Kidney (tissue), 14 donors: ENCODE measurements around the gene PGA5. TPM values are rescaled to one million over a fixed set of nuclear protein-coding genes. Genes with fewer than 3 reads are reported as not detected.

Experiments
- DNase-seq, 5 donors: peaks; one replicate each; pipeline ENCODE4 v3.0.0-alpha.2; 2013 to 2020
- FAIRE-seq: peaks from 2 replicates; lab custom pipeline; 2012; peaks lifted over from hg19 to GRCh38; lab: Jason Lieb, UNC
- H3K27ac ChIP-seq, 2 donors: one replicate each; pipeline ENCODE4 v1.7.0; 2013; ENCODE audit warnings: low read depth in 2 of 2, low read length in 2 of 2, inconsistent platforms in 1 of 2
- H3K27me3 ChIP-seq: one replicate; pipeline ENCODE4 v1.7.1; 2013; ENCODE audit warnings: low read length, inconsistent platforms; ENCODE audit not compliant: control insufficient read depth, insufficient read depth
- H3K36me3 ChIP-seq, 3 donors: one replicate each; pipeline versions ENCODE4 v1.7.0 to v1.7.1; 2013; ENCODE audit warnings: low read length in 3 of 3, control low read depth in 1 of 3, inconsistent platforms in 1 of 3; ENCODE audit not compliant: insufficient read depth in 3 of 3, control insufficient read depth in 2 of 3
- H3K4me1 ChIP-seq, 3 donors: one replicate each; pipeline versions ENCODE4 v1.7.0 to v1.7.1; 2013; ENCODE audit warnings: low read length in 3 of 3, inconsistent platforms in 1 of 3, low read depth in 1 of 3; ENCODE audit not compliant: control insufficient read depth in 2 of 3, insufficient read depth in 2 of 3
- H3K4me3 ChIP-seq, 3 donors: one replicate each; pipeline versions ENCODE4 v1.7.0 to v1.8.1; 2013; ENCODE audit warnings: low read length in 3 of 3, control low read depth in 1 of 3, inconsistent platforms in 1 of 3
- H3K9ac ChIP-seq, 3 donors: one replicate each; pipeline versions ENCODE4 v1.7.0 to v1.7.1; 2013; ENCODE audit warnings: low read length in 3 of 3, control low read depth in 1 of 3, inconsistent platforms in 1 of 3
- H3K9me3 ChIP-seq, 3 donors: one replicate each; pipeline versions ENCODE4 v1.7.0 to v1.7.1; 2013; ENCODE audit warnings: low read length in 3 of 3, control low read depth in 1 of 3, inconsistent platforms in 1 of 3; ENCODE audit not compliant: control insufficient read depth in 2 of 3, insufficient read depth in 1 of 3
- CTCF ChIP-seq: IDR thresholded peaks from 3 replicates; pipeline ENCODE4 v1.5.1; 2012; ENCODE audit warnings: mild to moderate bottlenecking, moderate library complexity, borderline replicate concordance; ENCODE audit not compliant: insufficient read depth; ENCODE audit errors: extremely low read depth
- intact Hi-C: fragments of 100-400 bp; cut with DNase I; formaldehyde crosslinking; loops from one replicate; pipeline ENCODE4 v1.11.1; 2022
- polyA plus RNA-seq: library from polyadenylated mRNA; stranded (reverse); fragments of 350-450 nt; fragmentation: Illumina TruSeq; extraction: RNeasy Lipid Tissue Mini Kit (QIAGEN cat#74804); gene quantifications from one replicate; pipeline ENCODE4 v1.2.3, GENCODE V29; 2014; ENCODE audit warnings: low read depth, low replicate concordance; ENCODE audit not compliant: insufficient read depth
- total RNA-seq: library from RNA; stranded (reverse); fragmentation: NEBNext Ultra II Directional; extraction: Animal tissue kit (Norgen Biotek cat#: 25700); gene quantifications from one replicate; pipeline ENCODE4 v1.2.1, GENCODE V29; 2021
- donor health status: control.
- donor health status: control.
- donor health status: control.
- donor health status: control.
- donor health status: control.
- donor health status: DM: yes; HTN: yes; CAD: no.
- donor health status: Normal renal cell carcinoma (clear cell type).

PGA5 gene
- total and polyA plus RNA-seq, 2 donors from 2014 or later = 0.35 TPM; not detected in 1

DNA sequence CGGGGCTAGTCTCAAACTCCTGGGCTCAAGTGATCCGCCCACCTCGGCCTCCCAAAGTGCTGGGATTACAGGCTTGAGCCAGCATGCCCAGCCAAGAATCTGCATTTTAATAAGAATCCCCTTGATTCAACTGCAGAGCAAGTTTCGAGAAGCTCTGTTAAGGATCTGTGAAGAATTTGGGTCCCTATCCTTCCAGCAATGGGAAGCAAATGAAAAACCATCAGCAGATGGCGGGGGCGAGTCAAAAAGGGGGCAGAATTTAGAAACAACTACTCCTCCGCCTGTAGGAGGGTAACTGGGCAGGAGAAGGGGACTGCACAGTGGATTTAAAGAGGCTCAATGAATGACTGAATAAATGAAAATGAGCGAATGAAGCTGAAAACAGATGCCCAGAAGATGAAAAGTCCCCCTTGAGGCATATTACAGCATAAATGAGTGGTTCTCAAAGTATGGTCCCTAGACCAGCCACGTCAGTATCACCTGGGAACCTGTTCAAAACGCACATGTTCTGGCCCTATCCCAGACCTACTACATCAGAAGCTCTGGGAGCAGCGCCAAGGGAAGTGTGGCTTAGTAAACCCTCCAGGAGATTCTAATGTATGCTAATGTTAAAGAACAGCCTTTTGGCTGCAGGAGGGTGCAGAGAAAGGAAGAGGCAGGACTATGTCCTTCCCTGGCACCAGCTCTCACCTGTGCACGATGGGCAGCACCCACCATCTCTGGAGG is 39.1 kb downstream of the PGA5 start:
- Histone ChIP-seq H3K9me3 (no peaks in the 10 kb centered on the region), H3K36me3 (no peaks in the 10 kb centered on the region), H3K4me1 (no peaks in the 10 kb centered on the region), H3K9ac (no peak overlapping the region), H3K27ac (no peak overlapping the region), H3K4me3 (no peak overlapping the region), H3K27me3 (no peaks in the 10 kb centered on the region)
- no peak for FAIRE-seq
- intact Hi-C loops = no loop called here
- no peak for TF ChIP-seq CTCF
- DNase-seq = peak in 1 of 5 donors; percentile 6

- Histone ChIP-seq H3K4me1 (no peaks in the 10 kb centered on the region), H3K36me3 (no peaks in the 10 kb centered on the region), H3K27me3 (no peaks in the 10 kb centered on the region), H3K27ac (no peak overlapping the region), H3K4me3 (no peak overlapping the region), H3K9me3 (no peaks in the 10 kb centered on the region), H3K9ac (no peak overlapping the region)
- TF ChIP-seq CTCF = no peak
- intact Hi-C loops = no loop called here
- FAIRE-seq = no peak
- peak in 2 of 5 donors; percentile 52 to 53 for DNase-seq
Measured at GRCh38 chr11:61280883-61281580, 40.1 kb downstream of the PGA5 start.

DNA sequence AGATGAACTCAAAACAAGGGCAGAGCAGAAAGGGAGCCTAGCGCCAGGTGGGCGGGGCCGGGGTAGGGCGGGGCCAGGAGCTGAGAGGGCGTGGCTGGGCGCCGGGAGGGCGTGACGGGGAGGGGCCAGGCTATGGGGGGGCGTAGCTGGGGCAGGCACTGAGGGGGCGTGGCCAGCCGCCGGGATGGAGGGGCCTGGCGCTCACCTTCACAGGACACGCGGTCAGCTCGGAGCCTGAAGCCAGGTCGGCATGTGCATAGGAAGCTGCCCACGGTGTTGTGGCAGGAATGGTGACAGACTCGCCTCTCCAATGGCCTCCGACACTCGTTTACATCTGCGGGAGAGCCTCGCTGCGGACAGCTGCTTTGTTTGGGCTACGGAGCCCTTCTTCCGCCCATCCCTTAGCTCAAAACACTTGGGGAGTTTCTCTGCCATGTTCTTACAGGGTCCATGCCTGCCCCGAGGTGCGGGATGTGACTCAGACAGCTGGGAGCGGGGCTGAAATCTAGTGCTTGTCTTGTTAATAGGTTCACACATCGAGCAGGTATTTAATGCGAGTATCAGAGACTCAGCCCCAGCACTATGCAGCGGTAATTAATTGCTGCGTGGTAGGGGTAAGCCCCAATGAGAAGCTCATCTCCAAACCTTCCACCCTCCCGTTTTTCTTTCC is 40.7 kb downstream of the PGA5 start:
- H3K9ac ChIP-seq = no peak overlapping the region
- intact Hi-C loops = no loop called here
- no peaks in the 10 kb centered on the region for H3K4me1 ChIP-seq
- no peak overlapping the region for H3K4me3 ChIP-seq
- H3K27ac ChIP-seq = no peak overlapping the region
- FAIRE-seq (no peak), DNase-seq (peak in 4 of 5 donors; percentile 58 to 87 (median 74))
- H3K9me3 ChIP-seq = no peaks in the 10 kb centered on the region
- H3K27me3 ChIP-seq = no peaks in the 10 kb centered on the region
- H3K36me3 ChIP-seq = no peaks in the 10 kb centered on the region
- no peak for TF ChIP-seq CTCF
